Measurements from ENCODE around the gene RAD51B.

RAD51B gene

GRCh38 chr14:68669111-68669511 is 849.5 kb downstream of the RAD51B start:
- DNase-seq: peak; percentile 24

- peak; percentile 50 for DNase-seq
Measured at GRCh38 chr14:68669603-68670358, 850.2 kb downstream of the RAD51B start.

- DNase-seq: no peak
Measured at GRCh38 chr14:68670359-68670715, 850.8 kb downstream of the RAD51B start.

- DNase-seq: no peak
Measured at GRCh38 chr14:68671909-68672308, 852.3 kb downstream of the RAD51B start.

- no peak for DNase-seq
Measured at GRCh38 chr14:68672609-68673285, 853.2 kb downstream of the RAD51B start.

- no peak for DNase-seq
Measured at GRCh38 chr14:68673464-68673863, 853.9 kb downstream of the RAD51B start.

- no peak for DNase-seq
Measured at GRCh38 chr14:68674538-68675232, 855.1 kb downstream of the RAD51B start.

- DNase-seq: no peak
Measured at GRCh38 chr14:68675233-68675577, 855.6 kb downstream of the RAD51B start.

GRCh38 chr14:68676511-68676943 is 856.9 kb downstream of the RAD51B start:
- no peak for DNase-seq

GRCh38 chr14:68677476-68677875 is 857.9 kb downstream of the RAD51B start:
- DNase-seq: no peak

- no peak for DNase-seq
Measured at GRCh38 chr14:68677901-68678300, 858.3 kb downstream of the RAD51B start.

GRCh38 chr14:68678471-68678870 is 858.9 kb downstream of the RAD51B start:
- no peak for DNase-seq

- DNase-seq: no peak
Measured at GRCh38 chr14:68679301-68679700, 859.7 kb downstream of the RAD51B start.

GRCh38 chr14:68679746-68680467 is 860.3 kb downstream of the RAD51B start:
- DNase-seq: no peak

GRCh38 chr14:68680541-68681051 is 861.0 kb downstream of the RAD51B start:
- DNase-seq: no peak

- DNase-seq: no peak
Measured at GRCh38 chr14:68681256-68682011, 861.9 kb downstream of the RAD51B start.

- DNase-seq: peak; percentile 81
Measured at GRCh38 chr14:68682166-68683103, 862.9 kb downstream of the RAD51B start.

GRCh38 chr14:68683326-68683725 is 863.7 kb downstream of the RAD51B start:
- no peak for DNase-seq

- DNase-seq: no peak
Measured at GRCh38 chr14:68684466-68685418, 865.2 kb downstream of the RAD51B start.

Data from femur (tissue), 1 donor.